WTC11 (cell line): ENCODE measurements around the gene COL20A1. TPM values are rescaled to one million over a fixed set of nuclear protein-coding genes. Genes with fewer than 3 reads are reported as not detected.
A peak's percentile ranks its signal among the peaks of the same experiment; 100 is the strongest.

Experiments used
- ATAC-seq: fragments of 200-7000 bp; cut with Tn5 transposase; 2 replicates; pipeline ENCODE4 v1.10.0; 2021; ENCODE audit warnings: mild to moderate bottlenecking, moderate library complexity
- CTCF ChIA-PET: fragments of 300-600 bp; sonication (Branson Sonifier 250); formaldehyde crosslinking; loops from one replicate; lab custom pipeline; 2021; ENCODE audit warnings: antibody characterized with exemption; lab: Charles Lee
- POLR2A ChIA-PET: fragments of 350-600 bp; sonication (Branson Sonifier 250); formaldehyde crosslinking; loops from one replicate; lab custom pipeline; 2021; ENCODE audit warnings: antibody characterized with exemption; lab: Charles Lee
- DNase-seq: peaks from one replicate; pipeline ENCODE4 v3.0.0; 2021; ENCODE audit warnings: low spot score
- H3K27ac Mint-ChIP-seq: 2 replicates; pipeline ENCODE4 v1.8.0; 2021; ENCODE audit warnings: mixed read lengths
- H3K27me3 Mint-ChIP-seq: 2 replicates; pipeline ENCODE4 v1.8.0; 2021; ENCODE audit warnings: low read depth, mild to moderate bottlenecking, moderate library complexity, mixed read lengths
- H3K36me3 Mint-ChIP-seq: 2 replicates; pipeline ENCODE4 v1.8.0; 2021; ENCODE audit warnings: mixed read lengths
- H3K4me1 Mint-ChIP-seq: 2 replicates; pipeline ENCODE4 v1.8.0; 2022; ENCODE audit warnings: mixed read lengths
- H3K4me3 Mint-ChIP-seq: 2 replicates; pipeline ENCODE4 v1.8.0; 2021; ENCODE audit warnings: mild to moderate bottlenecking, moderate library complexity, mixed read lengths
- H3K9me3 Mint-ChIP-seq: 2 replicates; pipeline ENCODE4 v1.8.0; 2021; ENCODE audit warnings: mixed read lengths
- CBFB ChIP-seq: sonication (generic); formaldehyde crosslinking; IDR thresholded peaks from 2 replicates; pipeline ENCODE4 v1.8.1; 2022; ENCODE audit warnings: mild to moderate bottlenecking, low read depth, missing genetic modification reagents
- ERG ChIP-seq: fragments of 250-450 bp; sonication (Bioruptor Pico); IDR thresholded peaks from 2 replicates; pipeline ENCODE4 v1.8.0; 2021; ENCODE audit warnings: mild to moderate bottlenecking
- GRHL2 ChIP-seq: fragments of 250-450 bp; sonication (Bioruptor Pico); IDR thresholded peaks from 2 replicates; pipeline ENCODE4 v1.8.0; 2022; ENCODE audit warnings: mild to moderate bottlenecking, moderate library complexity; ENCODE audit not compliant: insufficient replicate concordance, severe bottlenecking
- JUN ChIP-seq: sonication (generic); formaldehyde crosslinking; IDR thresholded peaks from 2 replicates; pipeline ENCODE4 v1.8.0; 2023; ENCODE audit warnings: mild to moderate bottlenecking, missing genetic modification reagents
- NFATC4 ChIP-seq: fragments of 250-450 bp; sonication (Bioruptor Pico); IDR thresholded peaks from 2 replicates; pipeline ENCODE4 v1.9.0; 2021; ENCODE audit warnings: mild to moderate bottlenecking
- NR1H2 ChIP-seq: sonication (generic); formaldehyde crosslinking; IDR thresholded peaks from 2 replicates; pipeline ENCODE4 v1.9.0; 2021; ENCODE audit warnings: mild to moderate bottlenecking, moderate library complexity, missing genetic modification reagents
- PRRX2 ChIP-seq: fragments of 250-450 bp; sonication (Bioruptor Pico); IDR thresholded peaks from 2 replicates; pipeline ENCODE4 v1.8.0; 2021; ENCODE audit warnings: mild to moderate bottlenecking
- SP1 ChIP-seq: sonication (generic); formaldehyde crosslinking; conservative IDR thresholded peaks from 2 replicates; pipeline ENCODE4 v1.8.1; 2022; ENCODE audit warnings: missing genetic modification reagents
- TEAD1 ChIP-seq: sonication (generic); formaldehyde crosslinking; IDR thresholded peaks from 2 replicates; pipeline ENCODE4 v1.8.0; 2022; ENCODE audit warnings: mild to moderate bottlenecking, missing genetic modification reagents
- USF2 ChIP-seq: sonication (generic); formaldehyde crosslinking; IDR thresholded peaks from 2 replicates; pipeline ENCODE4 v1.8.1; 2023; ENCODE audit warnings: mild to moderate bottlenecking, missing genetic modification reagents, moderate library complexity
- ZBTB21 ChIP-seq: sonication (generic); formaldehyde crosslinking; IDR thresholded peaks from 2 replicates; pipeline ENCODE4 v1.8.1; 2023; ENCODE audit warnings: mild to moderate bottlenecking, missing genetic modification reagents, borderline replicate concordance
- ZNF263 ChIP-seq: sonication (generic); formaldehyde crosslinking; IDR thresholded peaks from 2 replicates; pipeline ENCODE4 v1.8.1; 2022; ENCODE audit warnings: low read depth, mild to moderate bottlenecking, moderate library complexity, missing genetic modification reagents
- ZNF317 ChIP-seq: sonication (generic); formaldehyde crosslinking; IDR thresholded peaks from 2 replicates; pipeline ENCODE4 v1.8.1; 2023; ENCODE audit warnings: low read depth, mild to moderate bottlenecking, moderate library complexity, missing genetic modification reagents, borderline replicate concordance
- ZNF423 ChIP-seq: fragments of 250-450 bp; sonication (Bioruptor Pico); IDR thresholded peaks from 2 replicates; pipeline ENCODE4 v2.1.2; 2022; ENCODE audit warnings: mild to moderate bottlenecking, moderate library complexity
- ZNF532 ChIP-seq: fragments of 250-450 bp; sonication (Bioruptor Pico); IDR thresholded peaks from 2 replicates; pipeline ENCODE4 v1.9.0; 2021; ENCODE audit warnings: mild to moderate bottlenecking, borderline replicate concordance
- total RNA-seq: library from RNA; stranded (reverse); gene quantifications from 3 replicates; pipeline ENCODE4 v1.2.3, GENCODE V29; 2021

COL20A1 gene
- total RNA-seq, 1 experiment from 2014 or later, result 1.3 TPM

- peak; percentile 41 for ATAC-seq
- DNase-seq, result peak; percentile 49
- no peak within 1 kb of the TSS for H3K27ac Mint-ChIP-seq
- peaks cover 11% of the 10 kb centered on the region for H3K4me1 Mint-ChIP-seq
- H3K4me3 Mint-ChIP-seq, result peak within 1 kb of the TSS; percentile 60
- no peaks in the 10 kb centered on the region for H3K9me3 Mint-ChIP-seq
- H3K36me3 Mint-ChIP-seq, result no peaks in the 10 kb centered on the region
- CTCF ChIA-PET, result interaction anchor here (1.2 to 4.3 kb wide), 9 partner anchors 9 to 188 kb away, joined by 3 to 68 read pairs (median 13); no protein-coding TSS in a partner anchor
- TF ChIP-seq ZNF317 (CRISPR knock-in tag) (peak; percentile 11; the same call in 1 of the 2 replicates), NFATC4 (CRISPR knock-in tag) (no peak), USF2 (no peak), ZNF263 (CRISPR knock-in tag) (peak; percentile 64), GRHL2 (CRISPR knock-in tag) (no peak), SP1 (CRISPR knock-in tag) (no peak), ZNF532 (CRISPR knock-in tag) (no peak), TEAD1 (no peak), ERG (no peak), NR1H2 (CRISPR knock-in tag) (no peak), PRRX2 (CRISPR knock-in tag) (no peak), CBFB (CRISPR knock-in tag) (no peak)
- POLR2A ChIA-PET, result interaction anchor here (0.8 kb wide), 1 partner anchor 33 kb away, joined by 3 read pairs; no protein-coding TSS in a partner anchor
- H3K27me3 Mint-ChIP-seq, result peaks cover 12% of the 10 kb centered on the region
These were observed 68.0 kb downstream of the COL20A1 start, which contains the start of gene CHRNA4 for GRCh38 chr20:63360850-63361518. Gene CHRNA4 (minus strand): TSS chr20:63361349. CDS start chr20:63361165, 184 bp downstream.

GRCh38 chr20:63361519-63362435, 68.8 kb downstream of the COL20A1 start:
- peak; percentile 53; the same call in 1 of the 2 replicates for TF ChIP-seq ZNF423 (CRISPR knock-in tag)
- 0 out of 2 replicates have a peak, but pooled peaks have one; percentile 12 for TF ChIP-seq ZBTB21
- peak; percentile 37 for TF ChIP-seq ZNF263 (CRISPR knock-in tag)
- TF ChIP-seq JUN (CRISPR knock-in tag), result no peak
- ChIA-PET CTCF (interaction anchor here (0.6 to 4.3 kb wide), 17 partner anchors 9 to 667 kb away, joined by 3 to 68 read pairs (median 5); partner anchors contain the start of gene PTK6), POLR2A (interaction anchor here (1.1 to 1.2 kb wide), 2 partner anchors 15 to 32 kb away, joined by 3 to 4 read pairs; no protein-coding TSS in a partner anchor)
- peaks cover 11% of the 10 kb centered on the region for H3K4me1 Mint-ChIP-seq
- peak overlapping the region; percentile 57 for H3K4me3 Mint-ChIP-seq
- H3K27me3 Mint-ChIP-seq, result peaks cover 12% of the 10 kb centered on the region
- DNase-seq (peak; percentile 55), ATAC-seq (peak; percentile 38)
- H3K36me3 Mint-ChIP-seq, result no peaks in the 10 kb centered on the region
- no peaks in the 10 kb centered on the region for H3K9me3 Mint-ChIP-seq
- peak overlapping the region; percentile 18; the same call in 1 of the 2 replicates for H3K27ac Mint-ChIP-seq
